HG02642 (cell line): ENCODE results near the gene LRRC47.
"Not testable (repeated sequence)": the region's sequence is repeated elsewhere in the genome, so short reads cannot be mapped to it uniquely, and the experiment has no call there.

Source experiments
- ATAC-seq: cut with Tn5 transposase; IDR thresholded peaks from one replicate; pipeline ENCODE4 v1.9.1; 2021; ENCODE audit warnings: mild to moderate bottlenecking; ENCODE audit not compliant: unreplicated experiment, poor library complexity

LRRC47 gene

GRCh38 chr1:3753656-3754454 lies 42.4 kb downstream of the LRRC47 start:
- no peak for ATAC-seq

GRCh38 chr1:3752400-3752945 lies 43.8 kb downstream of the LRRC47 start, which contains the start of gene CCDC27:
Gene CCDC27 (plus strand): TSS chr1:3752450. CDS start chr1:3752482, 32 bp downstream.
- ATAC-seq = no peak

- no peak for ATAC-seq
Measured at GRCh38 chr1:3750741-3751140, 45.6 kb downstream of the LRRC47 start.

- no peak for ATAC-seq
Measured at GRCh38 chr1:3749512-3749911, 46.8 kb downstream of the LRRC47 start.

- not testable (repeated sequence) for ATAC-seq
Measured at GRCh38 chr1:3748316-3748900, 47.9 kb downstream of the LRRC47 start.

GRCh38 chr1:3747903-3748302 lies 48.4 kb downstream of the LRRC47 start:
- no peak for ATAC-seq

- ATAC-seq = no peak
Measured at GRCh38 chr1:3747522-3747848, 48.8 kb downstream of the LRRC47 start.

- ATAC-seq = no peak
Measured at GRCh38 chr1:3746830-3747521, 49.3 kb downstream of the LRRC47 start.

- no peak for ATAC-seq
Measured at GRCh38 chr1:3746389-3746829, 49.9 kb downstream of the LRRC47 start.

GRCh38 chr1:3745590-3746381 lies 50.5 kb downstream of the LRRC47 start:
- ATAC-seq = no peak

GRCh38 chr1:3745071-3745470 lies 51.2 kb downstream of the LRRC47 start:
- no peak for ATAC-seq

GRCh38 chr1:3744646-3745045 lies 51.7 kb downstream of the LRRC47 start:
- ATAC-seq = no peak

- ATAC-seq = no peak
Measured at GRCh38 chr1:3743826-3744225, 52.5 kb downstream of the LRRC47 start.

GRCh38 chr1:3743421-3743820 lies 52.9 kb downstream of the LRRC47 start:
- no peak for ATAC-seq

GRCh38 chr1:3742439-3743298 lies 53.6 kb downstream of the LRRC47 start:
- no peak for ATAC-seq

GRCh38 chr1:3741566-3742438 lies 54.5 kb downstream of the LRRC47 start:
- no peak for ATAC-seq

- no peak for ATAC-seq
Measured at GRCh38 chr1:3740752-3741151, 55.5 kb downstream of the LRRC47 start.

GRCh38 chr1:3740042-3740441 lies 56.3 kb downstream of the LRRC47 start:
- ATAC-seq = no peak
